ENCODE measurements around the gene VAT1L. TPM values are rescaled to one million over a fixed set of nuclear protein-coding genes. Genes with fewer than 3 reads are reported as not detected.

VAT1L gene
- total RNA-seq, 4 donors from 2014 or later = 0.89 to 4.7 (median 2.3) TPM

DNA sequence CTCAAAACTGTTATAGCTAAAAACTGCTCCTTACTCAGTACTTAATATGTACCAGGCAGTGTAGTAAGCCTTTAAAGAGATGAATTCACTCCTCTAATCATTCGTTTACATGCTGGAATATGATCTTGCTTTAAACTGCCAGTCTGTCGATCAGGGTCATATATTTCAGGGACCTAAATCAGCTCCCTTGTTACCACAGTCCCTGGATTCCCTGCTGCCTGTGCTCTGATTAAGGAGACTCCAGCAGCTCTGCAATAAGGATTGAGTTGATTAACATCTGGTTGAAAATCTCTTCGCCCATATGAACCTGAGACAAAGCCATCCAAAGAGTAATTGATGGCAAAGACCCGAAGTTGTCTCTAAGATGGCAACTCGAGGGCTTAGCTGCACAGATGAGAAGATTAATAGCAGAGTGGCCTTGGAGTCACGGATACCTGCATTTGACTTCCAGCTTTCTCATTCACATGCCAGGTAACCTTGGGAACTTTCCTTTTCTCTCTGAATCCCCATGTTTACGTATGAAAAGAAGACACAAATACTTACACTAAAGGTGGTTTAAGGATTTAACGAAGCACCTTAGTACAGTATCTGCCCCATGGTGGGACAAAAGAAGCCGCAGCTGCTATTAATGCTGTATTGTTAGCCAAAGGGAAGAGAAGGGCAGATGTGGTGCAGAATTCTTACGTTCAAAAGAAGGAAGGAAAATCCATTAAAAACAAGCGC is 68.2 kb downstream of the VAT1L start:
- TF ChIP-seq, protein P1, sequence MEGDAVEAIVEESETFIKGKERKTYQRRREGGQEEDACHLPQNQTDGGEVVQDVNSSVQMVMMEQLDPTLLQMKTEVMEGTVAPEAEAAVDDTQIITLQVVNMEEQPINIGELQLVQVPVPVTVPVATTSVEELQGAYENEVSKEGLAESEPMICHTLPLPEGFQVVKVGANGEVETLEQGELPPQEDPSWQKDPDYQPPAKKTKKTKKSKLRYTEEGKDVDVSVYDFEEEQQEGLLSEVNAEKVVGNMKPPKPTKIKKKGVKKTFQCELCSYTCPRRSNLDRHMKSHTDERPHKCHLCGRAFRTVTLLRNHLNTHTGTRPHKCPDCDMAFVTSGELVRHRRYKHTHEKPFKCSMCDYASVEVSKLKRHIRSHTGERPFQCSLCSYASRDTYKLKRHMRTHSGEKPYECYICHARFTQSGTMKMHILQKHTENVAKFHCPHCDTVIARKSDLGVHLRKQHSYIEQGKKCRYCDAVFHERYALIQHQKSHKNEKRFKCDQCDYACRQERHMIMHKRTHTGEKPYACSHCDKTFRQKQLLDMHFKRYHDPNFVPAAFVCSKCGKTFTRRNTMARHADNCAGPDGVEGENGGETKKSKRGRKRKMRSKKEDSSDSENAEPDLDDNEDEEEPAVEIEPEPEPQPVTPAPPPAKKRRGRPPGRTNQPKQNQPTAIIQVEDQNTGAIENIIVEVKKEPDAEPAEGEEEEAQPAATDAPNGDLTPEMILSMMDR (IDR thresholded peaks at IDR 0.05) = no peak
- TF ChIP-seq POLR2AphosphoS5 (IDR thresholded peaks at IDR 0.05) (no peak), POLR2A (IDR thresholded peaks at IDR 0.05) (no peak), EP300 (IDR thresholded peaks at IDR 0.05) (no peak)
- no peak for ATAC-seq
- Histone ChIP-seq H3K27me3 (peaks cover 6% of the 10 kb centered on the region), H3K4me1 (no peaks in the 10 kb centered on the region), H3K9me3 (no peaks in the 10 kb centered on the region), H3K27ac (no peak overlapping the region), H3K4me3 (no peak overlapping the region), H3K36me3 (no peaks in the 10 kb centered on the region)
- WGBS, 2 donors (ENCODE audit: low coverage in 1 of 2) = 66 to 69% methylated on average over 8 to 11 of the region's 11 CpGs

DNA sequence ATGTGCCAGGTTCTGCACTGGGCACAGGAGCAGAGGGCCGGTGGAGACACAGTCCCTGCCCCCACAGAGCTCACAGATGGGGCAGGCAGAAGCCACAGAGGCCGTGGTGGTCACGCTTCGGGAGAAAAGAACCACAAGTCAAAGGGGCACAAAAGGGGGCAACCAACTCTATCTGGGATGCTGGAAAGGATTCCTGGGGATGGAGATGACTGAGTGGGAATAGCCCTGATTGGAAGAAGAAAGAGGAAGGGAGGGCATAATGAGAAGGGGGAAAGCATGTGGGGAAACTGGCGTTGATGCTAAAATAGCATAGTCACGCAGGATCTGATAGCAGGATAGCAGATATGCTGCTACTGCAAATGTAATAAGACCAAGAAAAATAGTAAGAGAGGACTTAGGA is 69.7 kb downstream of the VAT1L start:
- WGBS, 2 donors (ENCODE audit: low coverage in 1 of 2) = 91 to 100% methylated on average over 2 to 4 of the region's 6 CpGs
- peaks cover 6% of the 10 kb centered on the region for H3K27me3 ChIP-seq
- H3K4me3 ChIP-seq = no peak overlapping the region
- no peak overlapping the region for H3K27ac ChIP-seq
- TF ChIP-seq POLR2AphosphoS5 (IDR thresholded peaks at IDR 0.05) = no peak
- TF ChIP-seq, protein P1 (IDR thresholded peaks at IDR 0.05) = no peak
- TF ChIP-seq EP300 (IDR thresholded peaks at IDR 0.05) = no peak
- no peak for TF ChIP-seq POLR2A (IDR thresholded peaks at IDR 0.05)
- no peaks in the 10 kb centered on the region for H3K36me3 ChIP-seq
- no peaks in the 10 kb centered on the region for H3K4me1 ChIP-seq
- no peak for ATAC-seq
- H3K9me3 ChIP-seq = no peaks in the 10 kb centered on the region

GRCh38 chr16:77859493-77860232 is 71.3 kb downstream of the VAT1L start:
- no peaks in the 10 kb centered on the region for H3K9me3 ChIP-seq
- H3K4me3 ChIP-seq = no peak overlapping the region
- ATAC-seq = no peak
- H3K4me1 ChIP-seq = no peaks in the 10 kb centered on the region
- peaks cover 6% of the 10 kb centered on the region for H3K27me3 ChIP-seq
- H3K36me3 ChIP-seq = no peaks in the 10 kb centered on the region
- no peak overlapping the region for H3K27ac ChIP-seq
- WGBS, 2 donors (ENCODE audit: low coverage in 1 of 2) = 83 to 88% methylated on average over 9 to 11 of the region's 11 CpGs
- TF ChIP-seq, protein P1 (IDR thresholded peaks at IDR 0.05) = no peak
- TF ChIP-seq EP300 (IDR thresholded peaks at IDR 0.05) (no peak), POLR2A (IDR thresholded peaks at IDR 0.05) (no peak), POLR2AphosphoS5 (IDR thresholded peaks at IDR 0.05) (no peak)

DNA sequence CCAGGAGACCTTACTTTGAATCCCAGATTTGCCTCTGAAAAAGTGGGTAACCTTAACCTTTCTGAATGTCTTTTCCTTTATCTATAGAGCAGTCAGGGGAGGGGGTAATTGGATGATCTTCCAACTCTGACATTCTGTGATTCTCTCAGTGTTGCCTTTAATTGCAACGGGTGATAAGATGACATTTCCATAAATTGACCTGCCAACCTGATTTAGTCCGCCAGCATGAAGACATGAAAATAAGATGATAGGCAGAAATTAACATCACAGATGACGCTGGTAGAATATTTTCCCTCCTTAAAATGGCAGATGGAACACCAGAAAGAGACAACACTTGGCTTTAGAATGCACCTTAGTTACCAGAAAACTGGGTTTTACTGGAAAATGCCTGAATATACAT is 72.6 kb downstream of the VAT1L start:
- WGBS, 2 donors (ENCODE audit: low coverage in 1 of 2) = 75 to 89% methylated on average over 1 to 3 of the region's 3 CpGs

More for the DNA sequence above, 72.6 kb downstream of the VAT1L start:
- H3K4me3 ChIP-seq = no peak overlapping the region
- H3K36me3 ChIP-seq = no peaks in the 10 kb centered on the region
- TF ChIP-seq POLR2A (IDR thresholded peaks at IDR 0.05) = no peak
- no peak for TF ChIP-seq EP300 (IDR thresholded peaks at IDR 0.05)
- TF ChIP-seq, protein P1 (IDR thresholded peaks at IDR 0.05) = no peak
- no peak for TF ChIP-seq POLR2AphosphoS5 (IDR thresholded peaks at IDR 0.05)
- H3K4me1 ChIP-seq = no peaks in the 10 kb centered on the region
- H3K27me3 ChIP-seq = peaks cover 6% of the 10 kb centered on the region
- no peak for ATAC-seq
- no peak overlapping the region for H3K27ac ChIP-seq
- H3K9me3 ChIP-seq = no peaks in the 10 kb centered on the region
